WTC11 (cell line): ENCODE data around the gene HBEGF. TPM values are rescaled to one million over a fixed set of nuclear protein-coding genes. Genes with fewer than 3 reads are reported as not detected.

Source experiments
- ATAC-seq: fragments of 200-7000 bp; cut with Tn5 transposase; 2 replicates; pipeline ENCODE4 v1.10.0; 2021; ENCODE audit warnings: mild to moderate bottlenecking, moderate library complexity
- CTCF ChIA-PET: fragments of 300-600 bp; sonication (Branson Sonifier 250); formaldehyde crosslinking; loops from one replicate; lab custom pipeline; 2021; ENCODE audit warnings: antibody characterized with exemption; lab: Charles Lee
- POLR2A ChIA-PET: fragments of 350-600 bp; sonication (Branson Sonifier 250); formaldehyde crosslinking; loops from one replicate; lab custom pipeline; 2021; ENCODE audit warnings: antibody characterized with exemption; lab: Charles Lee
- DNase-seq: peaks from one replicate; pipeline ENCODE4 v3.0.0; 2021; ENCODE audit warnings: low spot score
- H3K27ac Mint-ChIP-seq: 2 replicates; pipeline ENCODE4 v1.8.0; 2021; ENCODE audit warnings: mixed read lengths
- H3K27me3 Mint-ChIP-seq: 2 replicates; pipeline ENCODE4 v1.8.0; 2021; ENCODE audit warnings: low read depth, mild to moderate bottlenecking, moderate library complexity, mixed read lengths
- H3K36me3 Mint-ChIP-seq: 2 replicates; pipeline ENCODE4 v1.8.0; 2021; ENCODE audit warnings: mixed read lengths
- H3K4me1 Mint-ChIP-seq: 2 replicates; pipeline ENCODE4 v1.8.0; 2022; ENCODE audit warnings: mixed read lengths
- H3K4me3 Mint-ChIP-seq: 2 replicates; pipeline ENCODE4 v1.8.0; 2021; ENCODE audit warnings: mild to moderate bottlenecking, moderate library complexity, mixed read lengths
- H3K9me3 Mint-ChIP-seq: 2 replicates; pipeline ENCODE4 v1.8.0; 2021; ENCODE audit warnings: mixed read lengths
- CBFB ChIP-seq: sonication (generic); formaldehyde crosslinking; IDR thresholded peaks from 2 replicates; pipeline ENCODE4 v1.8.1; 2022; ENCODE audit warnings: mild to moderate bottlenecking, low read depth, missing genetic modification reagents
- ETV6 ChIP-seq: sonication (generic); formaldehyde crosslinking; IDR thresholded peaks from 2 replicates; pipeline ENCODE4 v1.8.1; 2022; ENCODE audit warnings: mild to moderate bottlenecking, missing genetic modification reagents
- GRHL2 ChIP-seq: fragments of 250-450 bp; sonication (Bioruptor Pico); IDR thresholded peaks from 2 replicates; pipeline ENCODE4 v1.8.0; 2022; ENCODE audit warnings: mild to moderate bottlenecking, moderate library complexity; ENCODE audit not compliant: insufficient replicate concordance, severe bottlenecking
- GTF2I ChIP-seq: fragments of 250-450 bp; sonication (Bioruptor Pico); conservative IDR thresholded peaks from 2 replicates; pipeline ENCODE4 v1.4.0; 2021; ENCODE audit warnings: mild to moderate bottlenecking
- NFYB ChIP-seq: sonication (generic); formaldehyde crosslinking; conservative IDR thresholded peaks from 2 replicates; pipeline ENCODE4 v1.8.0; 2022; ENCODE audit warnings: low read depth, missing genetic modification reagents
- NR1H2 ChIP-seq: sonication (generic); formaldehyde crosslinking; IDR thresholded peaks from 2 replicates; pipeline ENCODE4 v1.9.0; 2021; ENCODE audit warnings: mild to moderate bottlenecking, moderate library complexity, missing genetic modification reagents
- NR2C2 ChIP-seq: sonication (generic); formaldehyde crosslinking; IDR thresholded peaks from 2 replicates; pipeline ENCODE4 v1.8.0; 2022; ENCODE audit warnings: mild to moderate bottlenecking, missing genetic modification reagents
- SMAD3 ChIP-seq: sonication (generic); formaldehyde crosslinking; IDR thresholded peaks from 2 replicates; pipeline ENCODE4 v1.8.0; 2022; ENCODE audit warnings: missing genetic modification reagents, mild to moderate bottlenecking, borderline replicate concordance
- SMAD4 ChIP-seq: sonication (generic); formaldehyde crosslinking; IDR thresholded peaks from 2 replicates; pipeline ENCODE4 v1.8.0; 2022; ENCODE audit warnings: mild to moderate bottlenecking, missing genetic modification reagents
- TCF7 ChIP-seq: sonication (generic); formaldehyde crosslinking; IDR thresholded peaks from 2 replicates; pipeline ENCODE4 v1.8.0; 2022; ENCODE audit warnings: mild to moderate bottlenecking, low read depth, missing genetic modification reagents, moderate library complexity
- TEAD4 ChIP-seq: sonication (generic); formaldehyde crosslinking; IDR thresholded peaks from 2 replicates; pipeline ENCODE4 v1.8.0; 2022; ENCODE audit warnings: mild to moderate bottlenecking, missing genetic modification reagents
- ZBTB21 ChIP-seq: sonication (generic); formaldehyde crosslinking; IDR thresholded peaks from 2 replicates; pipeline ENCODE4 v1.8.1; 2023; ENCODE audit warnings: mild to moderate bottlenecking, missing genetic modification reagents, borderline replicate concordance
- ZNF423 ChIP-seq: fragments of 250-450 bp; sonication (Bioruptor Pico); IDR thresholded peaks from 2 replicates; pipeline ENCODE4 v2.1.2; 2022; ENCODE audit warnings: mild to moderate bottlenecking, moderate library complexity
- ZNF671 ChIP-seq: fragments of 250-450 bp; sonication (Bioruptor Pico); IDR thresholded peaks from 2 replicates; pipeline ENCODE4 v1.8.0; 2021; ENCODE audit warnings: mild to moderate bottlenecking
- total RNA-seq: library from RNA; stranded (reverse); gene quantifications from 3 replicates; pipeline ENCODE4 v1.2.3, GENCODE V29; 2021
- TF ChIP-seq, protein P1 (sequence below): fragments of 250-450 bp; sonication (Bioruptor Pico); IDR thresholded peaks from 2 replicates; pipeline ENCODE4 v1.9.0; 2021; ENCODE audit warnings: mild to moderate bottlenecking
- TF ChIP-seq, protein P2 (sequence below): sonication (generic); formaldehyde crosslinking; IDR thresholded peaks from 2 replicates; pipeline ENCODE4 v1.8.0; 2022; ENCODE audit warnings: mild to moderate bottlenecking, missing genetic modification reagents
- TF ChIP-seq, protein P3 (sequence below): fragments of 250-450 bp; sonication (Bioruptor Pico); IDR thresholded peaks from 2 replicates; pipeline ENCODE4 v2.1.2; 2022; ENCODE audit warnings: mild to moderate bottlenecking, moderate library complexity
- TF ChIP-seq, protein P4 (sequence below): sonication (generic); formaldehyde crosslinking; IDR thresholded peaks from 2 replicates; pipeline ENCODE4 v1.8.0; 2023; ENCODE audit warnings: missing genetic modification reagents
- TF ChIP-seq, protein P5 (sequence below): sonication (generic); formaldehyde crosslinking; IDR thresholded peaks from 2 replicates; pipeline ENCODE4 v1.8.0; 2023; ENCODE audit warnings: mild to moderate bottlenecking, missing genetic modification reagents
- TF ChIP-seq, protein P6 (sequence below): sonication (generic); formaldehyde crosslinking; IDR thresholded peaks from 2 replicates; pipeline ENCODE4 v1.8.1; 2023; ENCODE audit warnings: mild to moderate bottlenecking, missing genetic modification reagents
- TF ChIP-seq, protein P7 (sequence below): sonication (generic); formaldehyde crosslinking; IDR thresholded peaks from 2 replicates; pipeline ENCODE4 v1.8.0; 2022; ENCODE audit warnings: mild to moderate bottlenecking, missing genetic modification reagents

HBEGF gene
- total RNA-seq, 1 experiment from 2014 or later = 4.0 TPM

DNA sequence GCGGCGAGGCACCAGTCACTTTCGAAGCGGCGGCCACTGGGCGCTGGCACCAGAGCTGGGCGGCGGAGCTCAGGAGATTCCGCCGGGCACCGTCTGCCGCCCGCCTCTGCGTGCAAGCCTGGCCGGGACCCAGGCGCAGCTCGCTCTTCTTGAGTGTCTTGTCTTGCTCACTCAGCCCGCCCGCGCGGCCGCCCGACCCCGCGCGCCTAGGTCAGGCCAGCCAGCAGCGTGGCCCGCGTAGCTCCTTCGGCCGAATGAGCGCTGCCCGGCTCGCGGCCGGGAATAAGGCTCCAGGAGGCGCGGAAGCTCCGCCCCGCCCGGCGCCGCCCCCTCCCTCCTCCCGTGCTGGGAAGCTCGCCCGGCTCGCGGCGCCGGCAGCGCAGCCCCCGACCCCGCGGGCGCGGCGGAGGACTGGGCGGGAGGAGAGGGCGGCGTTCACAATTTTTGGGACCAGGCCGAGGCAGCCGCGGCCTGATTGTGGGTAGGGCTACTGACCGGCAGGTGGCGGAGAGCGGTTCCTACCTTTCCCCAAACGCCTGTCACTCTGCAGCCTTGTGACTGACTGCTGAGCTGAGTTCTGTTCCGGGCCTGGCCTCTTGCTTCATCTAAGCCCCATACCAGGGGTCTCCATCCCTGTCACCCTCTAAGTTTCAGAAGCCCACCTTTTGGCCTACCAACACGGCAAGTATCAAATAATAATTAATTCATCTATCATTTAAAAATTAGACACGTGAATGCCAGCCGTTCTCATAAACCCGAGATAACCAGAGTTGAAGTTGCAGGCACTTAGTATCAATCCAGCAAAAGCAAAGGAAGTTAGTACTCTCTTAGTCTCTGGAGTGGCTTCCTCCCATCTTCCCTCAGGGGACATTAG is at the start of gene HBEGF (continued):
- TF ChIP-seq, protein P1, sequence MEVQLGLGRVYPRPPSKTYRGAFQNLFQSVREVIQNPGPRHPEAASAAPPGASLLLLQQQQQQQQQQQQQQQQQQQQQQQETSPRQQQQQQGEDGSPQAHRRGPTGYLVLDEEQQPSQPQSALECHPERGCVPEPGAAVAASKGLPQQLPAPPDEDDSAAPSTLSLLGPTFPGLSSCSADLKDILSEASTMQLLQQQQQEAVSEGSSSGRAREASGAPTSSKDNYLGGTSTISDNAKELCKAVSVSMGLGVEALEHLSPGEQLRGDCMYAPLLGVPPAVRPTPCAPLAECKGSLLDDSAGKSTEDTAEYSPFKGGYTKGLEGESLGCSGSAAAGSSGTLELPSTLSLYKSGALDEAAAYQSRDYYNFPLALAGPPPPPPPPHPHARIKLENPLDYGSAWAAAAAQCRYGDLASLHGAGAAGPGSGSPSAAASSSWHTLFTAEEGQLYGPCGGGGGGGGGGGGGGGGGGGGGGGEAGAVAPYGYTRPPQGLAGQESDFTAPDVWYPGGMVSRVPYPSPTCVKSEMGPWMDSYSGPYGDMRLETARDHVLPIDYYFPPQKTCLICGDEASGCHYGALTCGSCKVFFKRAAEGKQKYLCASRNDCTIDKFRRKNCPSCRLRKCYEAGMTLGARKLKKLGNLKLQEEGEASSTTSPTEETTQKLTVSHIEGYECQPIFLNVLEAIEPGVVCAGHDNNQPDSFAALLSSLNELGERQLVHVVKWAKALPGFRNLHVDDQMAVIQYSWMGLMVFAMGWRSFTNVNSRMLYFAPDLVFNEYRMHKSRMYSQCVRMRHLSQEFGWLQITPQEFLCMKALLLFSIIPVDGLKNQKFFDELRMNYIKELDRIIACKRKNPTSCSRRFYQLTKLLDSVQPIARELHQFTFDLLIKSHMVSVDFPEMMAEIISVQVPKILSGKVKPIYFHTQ (CRISPR knock-in tag) = no peak
- TF ChIP-seq TEAD4 (CRISPR knock-in tag) = 0 out of 2 replicates have a peak, but pooled peaks have one; percentile 0
- no peak for TF ChIP-seq GRHL2
- TF ChIP-seq ZNF423 = no peak
- TF ChIP-seq NR1H2 = no peak
- TF ChIP-seq, protein P2, sequence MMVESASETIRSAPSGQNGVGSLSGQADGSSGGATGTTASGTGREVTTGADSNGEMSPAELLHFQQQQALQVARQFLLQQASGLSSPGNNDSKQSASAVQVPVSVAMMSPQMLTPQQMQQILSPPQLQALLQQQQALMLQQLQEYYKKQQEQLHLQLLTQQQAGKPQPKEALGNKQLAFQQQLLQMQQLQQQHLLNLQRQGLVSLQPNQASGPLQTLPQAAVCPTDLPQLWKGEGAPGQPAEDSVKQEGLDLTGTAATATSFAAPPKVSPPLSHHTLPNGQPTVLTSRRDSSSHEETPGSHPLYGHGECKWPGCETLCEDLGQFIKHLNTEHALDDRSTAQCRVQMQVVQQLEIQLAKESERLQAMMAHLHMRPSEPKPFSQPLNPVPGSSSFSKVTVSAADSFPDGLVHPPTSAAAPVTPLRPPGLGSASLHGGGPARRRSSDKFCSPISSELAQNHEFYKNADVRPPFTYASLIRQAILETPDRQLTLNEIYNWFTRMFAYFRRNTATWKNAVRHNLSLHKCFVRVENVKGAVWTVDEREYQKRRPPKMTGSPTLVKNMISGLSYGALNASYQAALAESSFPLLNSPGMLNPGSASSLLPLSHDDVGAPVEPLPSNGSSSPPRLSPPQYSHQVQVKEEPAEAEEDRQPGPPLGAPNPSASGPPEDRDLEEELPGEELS (CRISPR knock-in tag) = 0 out of 2 replicates have a peak, but pooled peaks have one; percentile 39
- no peak for TF ChIP-seq SMAD3
- TF ChIP-seq, protein P3, sequence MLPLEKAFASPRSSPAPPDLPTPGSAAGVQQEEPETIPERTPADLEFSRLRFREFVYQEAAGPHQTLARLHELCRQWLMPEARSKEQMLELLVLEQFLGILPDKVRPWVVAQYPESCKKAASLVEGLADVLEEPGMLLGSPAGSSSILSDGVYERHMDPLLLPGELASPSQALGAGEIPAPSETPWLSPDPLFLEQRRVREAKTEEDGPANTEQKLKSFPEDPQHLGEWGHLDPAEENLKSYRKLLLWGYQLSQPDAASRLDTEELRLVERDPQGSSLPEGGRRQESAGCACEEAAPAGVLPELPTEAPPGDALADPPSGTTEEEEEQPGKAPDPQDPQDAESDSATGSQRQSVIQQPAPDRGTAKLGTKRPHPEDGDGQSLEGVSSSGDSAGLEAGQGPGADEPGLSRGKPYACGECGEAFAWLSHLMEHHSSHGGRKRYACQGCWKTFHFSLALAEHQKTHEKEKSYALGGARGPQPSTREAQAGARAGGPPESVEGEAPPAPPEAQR (CRISPR knock-in tag) = no peak
- no peak for TF ChIP-seq GTF2I (CRISPR knock-in tag)
- TF ChIP-seq ETV6 (CRISPR knock-in tag) = peak; percentile 70
- TF ChIP-seq, protein P4, sequence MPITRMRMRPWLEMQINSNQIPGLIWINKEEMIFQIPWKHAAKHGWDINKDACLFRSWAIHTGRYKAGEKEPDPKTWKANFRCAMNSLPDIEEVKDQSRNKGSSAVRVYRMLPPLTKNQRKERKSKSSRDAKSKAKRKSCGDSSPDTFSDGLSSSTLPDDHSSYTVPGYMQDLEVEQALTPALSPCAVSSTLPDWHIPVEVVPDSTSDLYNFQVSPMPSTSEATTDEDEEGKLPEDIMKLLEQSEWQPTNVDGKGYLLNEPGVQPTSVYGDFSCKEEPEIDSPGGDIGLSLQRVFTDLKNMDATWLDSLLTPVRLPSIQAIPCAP (CRISPR knock-in tag) = no peak
- TF ChIP-seq TCF7 (CRISPR knock-in tag) = no peak
- TF ChIP-seq, all 79 proteins: peak for 10

DNA sequence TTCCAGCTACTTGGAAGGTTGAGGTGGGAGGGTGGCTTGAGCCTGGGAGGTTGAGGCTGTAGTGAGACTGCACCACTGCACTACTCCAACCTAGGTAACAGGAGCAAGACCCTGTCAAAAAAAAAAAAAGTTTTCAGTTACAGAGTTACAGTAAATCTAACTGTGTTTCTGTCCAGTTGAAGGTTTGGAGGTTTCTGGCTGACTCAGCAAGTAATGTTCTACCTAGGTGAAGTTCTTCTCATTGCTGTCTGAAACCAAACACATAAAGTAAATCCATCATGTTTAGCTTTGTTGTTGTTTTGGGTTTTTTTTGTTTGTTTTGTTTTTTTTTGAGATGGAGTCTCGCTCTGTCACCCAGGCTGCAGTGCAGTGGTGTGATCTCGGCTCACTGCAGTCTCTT is 47.3 kb upstream of the HBEGF start:
- H3K27me3 Mint-ChIP-seq = no peaks in the 10 kb centered on the region
- DNase-seq = no peak
- peaks cover 8% of the 10 kb centered on the region for H3K4me1 Mint-ChIP-seq
- no peak for ATAC-seq
- H3K4me3 Mint-ChIP-seq = no peak overlapping the region
- CTCF ChIA-PET = interaction anchor here (0.7 to 1.4 kb wide), 2 partner anchors 9 to 21 kb away, joined by 3 to 6 read pairs; no protein-coding TSS in a partner anchor
- H3K36me3 Mint-ChIP-seq = no peaks in the 10 kb centered on the region
- POLR2A ChIA-PET = interaction anchor here (0.6 kb wide), 1 partner anchor 84 kb away, joined by 3 read pairs; no protein-coding TSS in a partner anchor
- no peaks in the 10 kb centered on the region for H3K9me3 Mint-ChIP-seq
- no peak overlapping the region for H3K27ac Mint-ChIP-seq
- no peak for TF ChIP-seq NFYB (CRISPR knock-in tag)
- TF ChIP-seq, protein P5, sequence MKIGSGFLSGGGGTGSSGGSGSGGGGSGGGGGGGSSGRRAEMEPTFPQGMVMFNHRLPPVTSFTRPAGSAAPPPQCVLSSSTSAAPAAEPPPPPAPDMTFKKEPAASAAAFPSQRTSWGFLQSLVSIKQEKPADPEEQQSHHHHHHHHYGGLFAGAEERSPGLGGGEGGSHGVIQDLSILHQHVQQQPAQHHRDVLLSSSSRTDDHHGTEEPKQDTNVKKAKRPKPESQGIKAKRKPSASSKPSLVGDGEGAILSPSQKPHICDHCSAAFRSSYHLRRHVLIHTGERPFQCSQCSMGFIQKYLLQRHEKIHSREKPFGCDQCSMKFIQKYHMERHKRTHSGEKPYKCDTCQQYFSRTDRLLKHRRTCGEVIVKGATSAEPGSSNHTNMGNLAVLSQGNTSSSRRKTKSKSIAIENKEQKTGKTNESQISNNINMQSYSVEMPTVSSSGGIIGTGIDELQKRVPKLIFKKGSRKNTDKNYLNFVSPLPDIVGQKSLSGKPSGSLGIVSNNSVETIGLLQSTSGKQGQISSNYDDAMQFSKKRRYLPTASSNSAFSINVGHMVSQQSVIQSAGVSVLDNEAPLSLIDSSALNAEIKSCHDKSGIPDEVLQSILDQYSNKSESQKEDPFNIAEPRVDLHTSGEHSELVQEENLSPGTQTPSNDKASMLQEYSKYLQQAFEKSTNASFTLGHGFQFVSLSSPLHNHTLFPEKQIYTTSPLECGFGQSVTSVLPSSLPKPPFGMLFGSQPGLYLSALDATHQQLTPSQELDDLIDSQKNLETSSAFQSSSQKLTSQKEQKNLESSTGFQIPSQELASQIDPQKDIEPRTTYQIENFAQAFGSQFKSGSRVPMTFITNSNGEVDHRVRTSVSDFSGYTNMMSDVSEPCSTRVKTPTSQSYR (CRISPR knock-in tag) = no peak
- no peak for TF ChIP-seq NR2C2 (CRISPR knock-in tag)
- no peak for TF ChIP-seq ZBTB21 (CRISPR knock-in tag)
- TF ChIP-seq, protein P6, sequence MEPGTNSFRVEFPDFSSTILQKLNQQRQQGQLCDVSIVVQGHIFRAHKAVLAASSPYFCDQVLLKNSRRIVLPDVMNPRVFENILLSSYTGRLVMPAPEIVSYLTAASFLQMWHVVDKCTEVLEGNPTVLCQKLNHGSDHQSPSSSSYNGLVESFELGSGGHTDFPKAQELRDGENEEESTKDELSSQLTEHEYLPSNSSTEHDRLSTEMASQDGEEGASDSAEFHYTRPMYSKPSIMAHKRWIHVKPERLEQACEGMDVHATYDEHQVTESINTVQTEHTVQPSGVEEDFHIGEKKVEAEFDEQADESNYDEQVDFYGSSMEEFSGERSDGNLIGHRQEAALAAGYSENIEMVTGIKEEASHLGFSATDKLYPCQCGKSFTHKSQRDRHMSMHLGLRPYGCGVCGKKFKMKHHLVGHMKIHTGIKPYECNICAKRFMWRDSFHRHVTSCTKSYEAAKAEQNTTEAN (CRISPR knock-in tag) = no peak
- TF ChIP-seq, protein P7, sequence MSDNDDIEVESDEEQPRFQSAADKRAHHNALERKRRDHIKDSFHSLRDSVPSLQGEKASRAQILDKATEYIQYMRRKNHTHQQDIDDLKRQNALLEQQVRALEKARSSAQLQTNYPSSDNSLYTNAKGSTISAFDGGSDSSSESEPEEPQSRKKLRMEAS (CRISPR knock-in tag) = no peak
- TF ChIP-seq, protein P4 (CRISPR knock-in tag) = no peak
- TF ChIP-seq SMAD4 (CRISPR knock-in tag) = no peak
- TF ChIP-seq TCF7 (CRISPR knock-in tag) = no peak
- no peak for TF ChIP-seq ZNF671 (CRISPR knock-in tag)
- TF ChIP-seq CBFB = no peak
